K562 (cell line): Measurements from ENCODE around the gene MVB12B. TPM values are rescaled to one million over a fixed set of nuclear protein-coding genes. Genes with fewer than 3 reads are reported as not detected.

ENCODE experiments used
- ATAC-seq: fragments of 200-7000 bp; cut with Tn5 transposase; 3 replicates; pipeline ENCODE4 v1.9.1; 2020; ENCODE audit warnings: moderate library complexity
- BruUV-seq: library from RNA; stranded (reverse); fragments of 400-500 nt; replicated peaks from 2 replicates; lab custom pipeline; 2021; lab: Mats Ljungman, UMichigan
- CTCF ChIA-PET: fragments of 300-600 bp; formaldehyde crosslinking; extraction: SDS; loops from one replicate; lab custom pipeline; 2021; ENCODE audit warnings: low intra/inter-chr PET ratio; lab: Yijun Ruan, JAX
- POLR2A ChIA-PET: fragments of 300-600, 350-650 bp; sonication (Branson Sonifier 250); formaldehyde crosslinking; extraction: SDS; loops from one replicate; lab custom pipeline; 2021; ENCODE audit warnings: antibody characterized with exemption, inconsistent platforms; lab: Yijun Ruan, JAX
- DNase-seq, 4 experiments: peaks; one replicate each; pipeline versions ENCODE4 v3.0.0 to v3.0.0-alpha.2; 2011 to 2018; ENCODE audit warnings: low spot score in 3 of 4, mixed read lengths in 3 of 4; ENCODE audit errors: extremely low read depth in 1 of 4
- FAIRE-seq: peaks from 2 replicates; lab custom pipeline; 2011; peaks lifted over from hg19 to GRCh38; lab: Jason Lieb, UNC
- H2AFZ ChIP-seq: 2 replicates; pipeline ENCODE4 v1.6.0; 2011; ENCODE audit warnings: low read depth, low read length, control low read depth, inconsistent platforms
- H3K27ac ChIP-seq: fragments of 200-600 bp; 3 replicates; pipeline ENCODE4 v1.8.0; 2011; ENCODE audit warnings: low read depth, mild to moderate bottlenecking, control low read depth, inconsistent platforms, low read length, moderate library complexity, mixed read lengths; ENCODE audit errors: extremely low read depth
- H3K27me3 ChIP-seq, 2 experiments: fragments of 300-600 bp in 1 of 2; 2 replicates in 1 of 2; 3 replicates in 1 of 2; pipeline versions ENCODE4 v1.6.0 to v1.8.0; 2011; ENCODE audit warnings: inconsistent platforms in 2 of 2, low read length in 2 of 2, mild to moderate bottlenecking in 1 of 2, mixed read lengths in 1 of 2, moderate library complexity in 1 of 2; ENCODE audit not compliant: control insufficient read depth in 2 of 2, insufficient read depth in 2 of 2
- H3K36me3 ChIP-seq: fragments of 300-600 bp; 3 replicates; pipeline ENCODE4 v1.8.0; 2011; ENCODE audit warnings: mild to moderate bottlenecking, low read length, inconsistent platforms; ENCODE audit not compliant: control insufficient read depth, insufficient read depth
- H3K4me1 ChIP-seq, 2 experiments: fragments of 200-600 bp in 1 of 2; replicated peaks in 1 of 2; 2 replicates in 1 of 2; 3 replicates in 1 of 2; pipeline versions ENCODE4 v1.5.1 to v1.8.0; 2011; ENCODE audit warnings: inconsistent platforms in 2 of 2, low read length in 2 of 2, mild to moderate bottlenecking in 1 of 2, mixed read lengths in 1 of 2, moderate library complexity in 1 of 2; ENCODE audit not compliant: control insufficient read depth in 2 of 2, insufficient read depth in 2 of 2
- H3K4me2 ChIP-seq: 2 replicates; pipeline ENCODE4 v1.6.1; 2011; ENCODE audit warnings: low read length, control low read depth, inconsistent platforms, mixed read lengths; ENCODE audit not compliant: insufficient read depth
- H3K4me3 ChIP-seq: fragments of 200-600 bp; sonication (generic), shearing (Covaris generic); 2 replicates; pipeline ENCODE4 v1.5.1; 2016; ENCODE audit warnings: control low read depth, inconsistent platforms
- H3K79me2 ChIP-seq: fragments of 200-600 bp; 3 replicates; pipeline ENCODE4 v1.8.0; 2011; ENCODE audit warnings: low read length, inconsistent platforms; ENCODE audit not compliant: control insufficient read depth, insufficient read depth
- H3K9ac ChIP-seq, 2 experiments: 2 replicates each; pipeline versions ENCODE4 v1.6.0 to v1.6.1; 2011; ENCODE audit warnings: low read depth in 2 of 2, low read length in 2 of 2, control low read depth in 1 of 2, inconsistent platforms in 1 of 2, mild to moderate bottlenecking in 1 of 2, mixed read lengths in 1 of 2; ENCODE audit not compliant: insufficient read depth in 1 of 2
- H3K9me1 ChIP-seq: one replicate; pipeline ENCODE4 v1.6.0; 2011; ENCODE audit warnings: inconsistent platforms, mild to moderate bottlenecking, low read length, moderate library complexity; ENCODE audit not compliant: control insufficient read depth, insufficient read depth
- H3K9me3 ChIP-seq: replicated peaks from 2 replicates; pipeline ENCODE4 v1.5.1; 2011; ENCODE audit warnings: low read depth, low read length, inconsistent platforms; ENCODE audit not compliant: control insufficient read depth, insufficient read depth
- H4K20me1 ChIP-seq: replicated peaks from 2 replicates; pipeline ENCODE4 v1.6.1; 2011; ENCODE audit warnings: low read length, inconsistent platforms, mixed read lengths; ENCODE audit not compliant: control insufficient read depth, insufficient read depth
- CAMTA2 ChIP-seq: fragments of 250-450 bp; sonication (Bioruptor Pico); conservative IDR thresholded peaks from 2 replicates; pipeline ENCODE4 v1.5.1; 2022
- EZH2 ChIP-seq: IDR thresholded peaks from 2 replicates; pipeline ENCODE4 v1.6.1; 2012; ENCODE audit warnings: low read depth, mild to moderate bottlenecking, inconsistent platforms, low read length, borderline replicate concordance
- HMGN3 ChIP-seq: IDR thresholded peaks from 2 replicates; pipeline ENCODE4 v1.6.1; 2011; ENCODE audit warnings: borderline replicate concordance, low read depth, mild to moderate bottlenecking, mixed read lengths, low read length; ENCODE audit not compliant: insufficient read length; ENCODE audit errors: extremely low read depth
- IRF2 ChIP-seq: sonication (generic); formaldehyde crosslinking; IDR thresholded peaks from 2 replicates; pipeline ENCODE4 v1.8.1; 2022; ENCODE audit warnings: mild to moderate bottlenecking, missing genetic modification reagents
- JUND ChIP-seq, 2 experiments: IDR thresholded peaks; 2 replicates in 1 of 2; 3 replicates in 1 of 2; pipeline ENCODE4 v1.6.1; 2011; ENCODE audit warnings: borderline replicate concordance in 2 of 2, low read depth in 2 of 2, low read length in 2 of 2, improper control_type of control experiment in 1 of 2, missing biosample characterization in 1 of 2, missing genetic modification characterization in 1 of 2, missing genetic modification reagents in 1 of 2
- MAZ ChIP-seq, 2 experiments: fragments of 450-650 bp in 1 of 2; sonication (generic) in 1 of 2; formaldehyde crosslinking; IDR thresholded peaks in 1 of 2; conservative IDR thresholded peaks in 1 of 2; 2 replicates each; pipeline versions ENCODE4 v1.4.0 to v1.5.0; 2020; ENCODE audit warnings: mild to moderate bottlenecking in 1 of 2, missing genetic modification reagents in 1 of 2
- MYC ChIP-seq, 2 experiments: fragments of 250-450 bp in 1 of 2; sonication (Bioruptor Pico) in 1 of 2; IDR thresholded peaks; 2 replicates each; pipeline versions ENCODE4 v1.5.1 to v1.6.1; 2012 to 2021; ENCODE audit warnings: low read depth in 2 of 2, borderline replicate concordance in 1 of 2, improper control_type of control experiment in 1 of 2, low read length in 1 of 2, mild to moderate bottlenecking in 1 of 2, moderate library complexity in 1 of 2
- NFE2L1 ChIP-seq: fragments of 450-650 bp; IDR thresholded peaks from 2 replicates; pipeline ENCODE4 v1.6.1; 2016; ENCODE audit warnings: missing genetic modification characterization, low read depth, mild to moderate bottlenecking, missing compliant biosample characterization, moderate library complexity, borderline replicate concordance
- PHF21A ChIP-seq: fragments of 450-650 bp; IDR thresholded peaks from 2 replicates; pipeline ENCODE4 v1.6.1; 2017; ENCODE audit warnings: low read depth, borderline replicate concordance
- RAD21 ChIP-seq, 2 experiments: fragments of 250-450 bp in 1 of 2; fragments of 450-650 bp in 1 of 2; sonication (Bioruptor Pico) in 1 of 2; formaldehyde crosslinking in 1 of 2; IDR thresholded peaks in 1 of 2; conservative IDR thresholded peaks in 1 of 2; 2 replicates each; pipeline versions ENCODE4 v1.4.0 to v1.8.0; 2020 to 2022; ENCODE audit warnings: mild to moderate bottlenecking in 2 of 2, moderate library complexity in 1 of 2
- TAF9B ChIP-seq: fragments of 450-650 bp; IDR thresholded peaks from 2 replicates; pipeline ENCODE4 v1.6.1; 2018; ENCODE audit warnings: mild to moderate bottlenecking; ENCODE audit not compliant: partially characterized antibody
- XRCC4 ChIP-seq: IDR thresholded peaks from one replicate; pipeline ENCODE4 v1.6.1; 2011; ENCODE audit not compliant: insufficient read depth, insufficient read length; ENCODE audit errors: extremely low read depth
- ZNF133 ChIP-seq: fragments of 250-450 bp; sonication (Bioruptor Pico); IDR thresholded peaks from 2 replicates; pipeline ENCODE4 v1.4.0; 2020; ENCODE audit warnings: mild to moderate bottlenecking
- ZNF224 ChIP-seq: sonication (generic); formaldehyde crosslinking; IDR thresholded peaks from 2 replicates; pipeline ENCODE4 v1.8.0; 2022; ENCODE audit warnings: mild to moderate bottlenecking, missing genetic modification reagents
- WGBS: fragments of 100-300 bp; shearing (Covaris generic); methylation state at CpG from one replicate; pipeline ENCODE4 v1.1.6; 2016; ENCODE audit warnings: low coverage, mixed read lengths; ENCODE audit not compliant: insufficient coverage; ENCODE audit errors: missing lambda C conversion rate; 5-methylcytosine and 5-hydroxymethylcytosine counted together
- in situ Hi-C: fragments of 300-500 bp; cut with MboI; formaldehyde crosslinking; loops from 4 replicates; pipeline ENCODE4 v1.15.0; 2018; ENCODE audit warnings: inconsistent platforms, mixed read lengths
- intact Hi-C: fragments of 100-400 bp; cut with micrococcal nuclease; formaldehyde crosslinking; loops from 2 replicates; pipeline ENCODE4 v1.14.2; 2022
- polyA plus RNA-seq, 8 experiments: library from polyadenylated mRNA; depleted of rRNA in 4 of 8; stranded (reverse) in 5 of 8; unstranded in 3 of 8; fragments of >200 nt; fragmentation: Nextera tagmentation in 2 of 8; fragmentation: Illumina TruSeq in 1 of 8; extraction: Ambion mirVana in 2 of 8; extraction: Trizol in 1 of 8; gene quantifications; 2 replicates each; pipeline versions ENCODE4 v1.2.1 to v1.2.3, GENCODE V29; 2011 to 2014; ENCODE audit warnings: inconsistent platforms in 1 of 8, missing spikeins in 1 of 8
- total RNA-seq, 7 experiments: library from RNA; depleted of rRNA in 6 of 7; stranded (reverse); fragments of >200 nt in 6 of 7; fragmentation: Illumina TruSeq in 2 of 7; extraction: Trizol in 2 of 7; gene quantifications; 2 replicates each; pipeline versions ENCODE4 v1.2.1 to v1.2.3, GENCODE V29; 2011 to 2021; ENCODE audit warnings: low replicate concordance in 1 of 7
- TF ChIP-seq, protein P1 (sequence below): fragments of 450-650 bp; IDR thresholded peaks from 2 replicates; pipeline ENCODE4 v1.6.1; 2017; ENCODE audit warnings: antibody characterized with exemption

The MVB12B gene
- total and polyA plus RNA-seq, 9 of the 15 experiments (the other 6 are each of a cell fraction or from before 2014, with no cell fraction given), result not detected

DNA sequence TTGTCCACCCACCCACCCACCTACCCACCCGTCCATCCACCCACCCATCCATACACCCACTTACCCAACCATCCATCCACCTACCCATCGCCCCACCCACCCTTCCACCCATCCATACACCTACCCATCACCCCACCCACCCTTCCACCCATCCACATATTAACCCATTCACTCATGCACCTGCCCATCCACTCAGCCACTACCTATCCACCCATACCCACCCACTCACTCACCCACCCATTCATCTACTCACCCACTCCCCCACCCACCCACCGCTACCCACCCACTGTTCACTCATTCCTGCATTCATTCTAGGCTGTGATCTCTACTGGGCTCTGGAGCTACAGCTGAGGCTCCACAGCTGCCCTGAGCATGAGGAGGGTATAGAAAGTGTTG is 169.6 kb downstream of the MVB12B start:
- intact Hi-C loops, result loop anchor here (10.0 kb wide), 2 partner anchors 61 to 931 kb away; no protein-coding TSS in a partner anchor
- POLR2A ChIA-PET, result no interaction called here
- ATAC-seq, result no peak
- no peaks in the 10 kb centered on the region for H3K36me3 ChIP-seq
- no peaks in the 10 kb centered on the region for H3K79me2 ChIP-seq
- no peaks in the 10 kb centered on the region for H3K9me1 ChIP-seq
- no CpG with 5 or more reads among the region's 3 CpGs for WGBS
- no peak for TF ChIP-seq ZNF133 (CRISPR knock-in tag)
- TF ChIP-seq EZH2, result no peak
- TF ChIP-seq MYC (IDR thresholded peaks at IDR 0.05; ENCODE audit: low read depth, low read length), result no peak
- TF ChIP-seq MYC (CRISPR knock-in tag; IDR thresholded peaks at IDR 0.05; ENCODE audit: borderline replicate concordance, low read depth), result no peak
- TF ChIP-seq CAMTA2 (CRISPR knock-in tag), result no peak
- no peak for TF ChIP-seq JUND (IDR thresholded peaks at IDR 0.05; ENCODE audit: borderline replicate concordance, low read depth, low read length)
- TF ChIP-seq JUND (tag; IDR thresholded peaks at IDR 0.05; ENCODE audit: borderline replicate concordance, low read depth, low read length), result no peak
- TF ChIP-seq MAZ (CRISPR knock-in tag; conservative IDR thresholded peaks at IDR 0.05 in 1 of 2, IDR thresholded peaks at IDR 0.05 in 1 of 2), result no peak
- TF ChIP-seq RAD21 (CRISPR knock-in tag; conservative IDR thresholded peaks at IDR 0.05 in 1 of 2, IDR thresholded peaks at IDR 0.05 in 1 of 2), result no peak
- no peak for TF ChIP-seq PHF21A
- TF ChIP-seq, protein P1, sequence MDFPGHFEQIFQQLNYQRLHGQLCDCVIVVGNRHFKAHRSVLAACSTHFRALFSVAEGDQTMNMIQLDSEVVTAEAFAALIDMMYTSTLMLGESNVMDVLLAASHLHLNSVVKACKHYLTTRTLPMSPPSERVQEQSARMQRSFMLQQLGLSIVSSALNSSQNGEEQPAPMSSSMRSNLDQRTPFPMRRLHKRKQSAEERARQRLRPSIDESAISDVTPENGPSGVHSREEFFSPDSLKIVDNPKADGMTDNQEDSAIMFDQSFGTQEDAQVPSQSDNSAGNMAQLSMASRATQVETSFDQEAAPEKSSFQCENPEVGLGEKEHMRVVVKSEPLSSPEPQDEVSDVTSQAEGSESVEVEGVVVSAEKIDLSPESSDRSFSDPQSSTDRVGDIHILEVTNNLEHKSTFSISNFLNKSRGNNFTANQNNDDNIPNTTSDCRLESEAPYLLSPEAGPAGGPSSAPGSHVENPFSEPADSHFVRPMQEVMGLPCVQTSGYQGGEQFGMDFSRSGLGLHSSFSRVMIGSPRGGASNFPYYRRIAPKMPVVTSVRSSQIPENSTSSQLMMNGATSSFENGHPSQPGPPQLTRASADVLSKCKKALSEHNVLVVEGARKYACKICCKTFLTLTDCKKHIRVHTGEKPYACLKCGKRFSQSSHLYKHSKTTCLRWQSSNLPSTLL, result no peak
- no peak for TF ChIP-seq HMGN3
- no peak for TF ChIP-seq XRCC4
- no peak for TF ChIP-seq IRF2 (CRISPR knock-in tag)
- TF ChIP-seq ZNF224 (CRISPR knock-in tag), result no peak
- TF ChIP-seq NFE2L1, result no peak
- TF ChIP-seq TAF9B, result no peak
- no peak for FAIRE-seq
- H4K20me1 ChIP-seq, result peaks cover 18% of the 10 kb centered on the region; the same call in 1 of the 2 replicates
- DNase-seq, result no peak
- H3K4me2 ChIP-seq, result no peak overlapping the region
- H3K27ac ChIP-seq, result no peak overlapping the region
- H3K9ac ChIP-seq, result no peak overlapping the region
- in situ Hi-C loops, result loop anchor here (25.0 kb wide), 1 partner anchor 1234 kb away; the partner anchor contains the start of gene GAPVD1
- no peaks in the 10 kb centered on the region for H3K9me3 ChIP-seq
- BruUV-seq, result no TSS peak
- H3K4me1 ChIP-seq, result peaks cover 0 to 20% of the 10 kb centered on the region in 2 experiments; a peak in 2 of 5 replicates
- H2AFZ ChIP-seq, result no peak overlapping the region
- CTCF ChIA-PET, result no interaction called here
- no peak overlapping the region for H3K4me3 ChIP-seq
- peaks cover 3 to 34% of the 10 kb centered on the region in 2 experiments; a peak in 3 of 5 replicates for H3K27me3 ChIP-seq
